Astrocyte (in vitro differentiated cells and primary cell): ENCODE measurements around the gene SPAG8.

Experiments
- CTCF ChIP-seq: IDR thresholded peaks from 2 replicates; pipeline ENCODE4 v1.5.1; 2011; ENCODE audit warnings: low read depth, mild to moderate bottlenecking, inconsistent platforms, low read length, moderate library complexity; ENCODE audit not compliant: insufficient read depth
- EZH2 ChIP-seq: IDR thresholded peaks from 2 replicates; pipeline ENCODE4 v1.6.1; 2012; ENCODE audit warnings: mild to moderate bottlenecking, low read length, inconsistent platforms; ENCODE audit not compliant: insufficient read depth

GRCh38 chr9:35790025-35790384 lies 22.1 kb downstream of the SPAG8 start:
- TF ChIP-seq CTCF = no peak
- no peak for TF ChIP-seq EZH2
